ENCODE data around the gene MED13L.

GRCh38 chr12:116306506-116306905 lies 29.0 kb upstream of the MED13L start:
- no peak for TF ChIP-seq CTCF (IDR thresholded peaks at IDR 0.05)
- no peak for TF ChIP-seq ZFX (IDR thresholded peaks at IDR 0.05; ENCODE audit: borderline replicate concordance)

Data from 22Rv1 (cell line).